Endothelial cell of umbilical vein (primary cell): ENCODE data around the gene PPA2. TPM values are rescaled to one million over a fixed set of nuclear protein-coding genes. Genes with fewer than 3 reads are reported as not detected.

ENCODE experiments used
- BruUV-seq: library from RNA; stranded (reverse); fragments of 400-500 nt; replicated peaks from 2 replicates; lab custom pipeline; 2021; lab: Mats Ljungman, UMichigan
- CTCF ChIA-PET: fragments of 300-600, 350-600 bp; sonication (Branson Sonifier 250); formaldehyde crosslinking; loops from one replicate; lab custom pipeline; 2021; ENCODE audit warnings: antibody characterized with exemption, inconsistent platforms; lab: Charles Lee
- POLR2A ChIA-PET: fragments of 300-600, 350-600 bp; sonication (Branson Sonifier 250); formaldehyde crosslinking; loops from one replicate; lab custom pipeline; 2021; ENCODE audit warnings: antibody characterized with exemption, inconsistent platforms; lab: Charles Lee
- DNase-seq: peaks from one replicate; pipeline ENCODE4 v3.0.0-alpha.2; 2011; ENCODE audit warnings: low read depth, low spot score
- FAIRE-seq: peaks from 2 replicates; lab custom pipeline; 2011; peaks lifted over from hg19 to GRCh38; lab: Jason Lieb, UNC
- H2AFZ ChIP-seq: 2 replicates; pipeline ENCODE4 v1.6.0; 2012; ENCODE audit warnings: low read depth, low read length, control low read depth, inconsistent platforms
- H3K27ac ChIP-seq: 2 replicates; pipeline ENCODE4 v1.5.1; 2011; ENCODE audit warnings: low read depth, mild to moderate bottlenecking, control low read depth, low read length, moderate library complexity; ENCODE audit not compliant: insufficient read depth
- H3K27me3 ChIP-seq, 2 experiments: 2 replicates each; pipeline versions ENCODE4 v1.6.0 to v1.6.1; 2011; ENCODE audit warnings: low read length in 2 of 2, mixed read lengths in 1 of 2; ENCODE audit not compliant: control insufficient read depth in 2 of 2, insufficient read depth in 2 of 2
- H3K36me3 ChIP-seq, 2 experiments: 2 replicates in 1 of 2; 3 replicates in 1 of 2; pipeline ENCODE4 v1.5.1; 2011; ENCODE audit warnings: low read length in 2 of 2, mild to moderate bottlenecking in 1 of 2, moderate library complexity in 1 of 2; ENCODE audit not compliant: control insufficient read depth in 2 of 2, insufficient read depth in 2 of 2; ENCODE audit errors: extremely low read depth in 1 of 2
- H3K4me1 ChIP-seq: 3 replicates; pipeline ENCODE4 v1.5.1; 2011; ENCODE audit warnings: mild to moderate bottlenecking, low read length; ENCODE audit not compliant: control insufficient read depth, insufficient read depth; ENCODE audit errors: extremely low read depth
- H3K4me2 ChIP-seq: 2 replicates; pipeline ENCODE4 v1.6.1; 2011; ENCODE audit warnings: low read length, control low read depth, mixed read lengths; ENCODE audit not compliant: insufficient read depth
- H3K4me3 ChIP-seq, 3 experiments: fragments of 200-600 bp in 1 of 3; sonication (generic), shearing (Covaris generic) in 1 of 3; replicated peaks in 1 of 3; 2 replicates each; pipeline ENCODE4 v1.5.1; 2011 to 2016; ENCODE audit warnings: control low read depth in 3 of 3, low read length in 3 of 3, mild to moderate bottlenecking in 2 of 3, inconsistent platforms in 1 of 3, low read depth in 1 of 3, moderate library complexity in 1 of 3; ENCODE audit not compliant: insufficient read depth in 1 of 3
- H3K79me2 ChIP-seq: 2 replicates; pipeline ENCODE4 v1.6.0; 2012; ENCODE audit warnings: low read length, inconsistent platforms; ENCODE audit not compliant: control insufficient read depth, insufficient read depth
- H3K9ac ChIP-seq: replicated peaks from 2 replicates; pipeline ENCODE3; 2011; ENCODE audit warnings: low read length, control low read depth; ENCODE audit not compliant: insufficient read depth; ENCODE audit errors: extremely low read depth
- H3K9me1 ChIP-seq: replicated peaks from 3 replicates; pipeline ENCODE4 v1.6.0; 2011; ENCODE audit warnings: mild to moderate bottlenecking, low read length; ENCODE audit not compliant: control insufficient read depth, insufficient read depth; ENCODE audit errors: extremely low read depth
- H3K9me3 ChIP-seq: replicated peaks from 2 replicates; pipeline ENCODE4 v1.5.1; 2012; ENCODE audit warnings: low read length, inconsistent platforms; ENCODE audit not compliant: control insufficient read depth, insufficient read depth
- H4K20me1 ChIP-seq: replicated peaks from 2 replicates; pipeline ENCODE3; 2011; ENCODE audit warnings: mild to moderate bottlenecking, low read length; ENCODE audit not compliant: control insufficient read depth, insufficient read depth; ENCODE audit errors: extremely low read depth
- EZH2 ChIP-seq: IDR thresholded peaks from 2 replicates; pipeline ENCODE4 v1.6.1; 2012; ENCODE audit warnings: borderline replicate concordance, low read depth, mild to moderate bottlenecking, moderate library complexity, low read length, inconsistent platforms; ENCODE audit not compliant: severe bottlenecking
- FOS ChIP-seq: IDR thresholded peaks from 2 replicates; pipeline ENCODE4 v1.6.1; 2011; ENCODE audit warnings: mild to moderate bottlenecking, low read length, moderate library complexity, borderline replicate concordance; ENCODE audit not compliant: insufficient read depth
- GATA2 ChIP-seq: IDR thresholded peaks from 2 replicates; pipeline ENCODE4 v1.7.0; 2011; ENCODE audit warnings: low read depth, mild to moderate bottlenecking, moderate library complexity, mixed read lengths, low read length; ENCODE audit not compliant: insufficient read length, insufficient read depth
- JUN ChIP-seq: IDR thresholded peaks from 2 replicates; pipeline ENCODE4 v1.6.1; 2011; ENCODE audit warnings: borderline replicate concordance, low read depth; ENCODE audit not compliant: insufficient read length, insufficient read depth
- MYC ChIP-seq: IDR thresholded peaks from one replicate; pipeline ENCODE4 v1.6.1; 2011; ENCODE audit warnings: mild to moderate bottlenecking, low read depth, low read length
- POLR2A ChIP-seq: IDR thresholded peaks from 2 replicates; pipeline ENCODE4 v1.6.1; 2012; ENCODE audit warnings: low read depth, mild to moderate bottlenecking, control low read depth, low read length
- dilution Hi-C: fragments of 300-500 bp; cut with MboI; formaldehyde crosslinking; loops from one replicate; pipeline ENCODE4 v1.15.0; 2019; ENCODE audit warnings: low sequenced_read_pairs; ENCODE audit not compliant: extremely low pct_ligation_motif_present
- intact Hi-C: fragments of 100-400 bp; cut with micrococcal nuclease; formaldehyde crosslinking; loops from one replicate; pipeline ENCODE4 v1.10.0; 2022
- polyA plus RNA-seq, 4 experiments: library from polyadenylated mRNA; depleted of rRNA in 3 of 4; stranded (reverse) in 3 of 4; unstranded in 1 of 4; fragments of >200 nt; gene quantifications; 2 replicates each; pipeline versions ENCODE4 v1.2.1 to v1.2.3, GENCODE V29; 2011 to 2012; ENCODE audit warnings: missing spikeins in 1 of 4
- total RNA-seq: library from RNA; stranded (reverse); gene quantifications from 2 replicates; pipeline ENCODE4 v1.2.3, GENCODE V29; 2021
- TF ChIP-seq, protein P1 (sequence below): IDR thresholded peaks from 2 replicates; pipeline ENCODE4 v1.6.1; 2011; ENCODE audit not compliant: insufficient read depth, insufficient read length
- TF ChIP-seq, protein P2 (sequence below), 2 donors: IDR thresholded peaks; 1 replicate in 1 of 2; 2 replicates in 1 of 2; pipeline ENCODE4 v1.5.1; 2011; ENCODE audit warnings: low read length in 2 of 2, mild to moderate bottlenecking in 2 of 2, moderate library complexity in 2 of 2, control low read depth in 1 of 2, inconsistent platforms in 1 of 2, low read depth in 1 of 2; ENCODE audit not compliant: insufficient read depth in 1 of 2; ENCODE audit errors: extremely low read depth in 1 of 2

PPA2 gene
- total and polyA plus RNA-seq, 2 donors (not counting 3 experiments of a cell fraction or from before 2014, with no cell fraction given): 30.4 to 58.7 TPM

DNA sequence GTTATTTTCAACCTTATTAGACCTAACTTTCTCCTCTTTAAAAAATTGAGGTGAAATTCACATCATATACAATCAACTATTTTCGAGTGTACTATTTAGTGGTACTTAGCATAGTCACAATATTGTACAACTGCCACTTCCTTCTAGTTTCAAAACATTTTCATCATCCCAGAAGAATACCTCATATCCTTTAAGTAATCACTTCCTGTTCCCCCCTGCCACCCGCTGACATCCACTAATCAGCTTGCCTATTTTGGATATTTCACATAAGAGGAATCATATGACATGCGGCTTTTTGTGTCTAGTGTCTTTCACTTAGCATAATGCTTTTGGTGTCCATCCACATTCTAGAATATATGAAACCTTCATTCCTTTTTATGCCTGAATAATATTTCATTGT lies 10.0 kb upstream of the PPA2 start:
- Histone ChIP-seq H3K4me3 (no peak overlapping the region), H3K27me3 (no peaks in the 10 kb centered on the region), H2AFZ (no peak overlapping the region), H3K9ac (no peak overlapping the region), H3K79me2 (no peaks in the 10 kb centered on the region), H3K9me1 (no peaks in the 10 kb centered on the region), H4K20me1 (no peaks in the 10 kb centered on the region), H3K4me2 (no peak overlapping the region), H3K27ac (no peak overlapping the region), H3K9me3 (no peaks in the 10 kb centered on the region), H3K36me3 (no peaks in the 10 kb centered on the region), H3K4me1 (no peaks in the 10 kb centered on the region)
- ChIA-PET POLR2A (no interaction called here), CTCF (interaction anchor here (1.0 kb wide), 1 partner anchor 10 kb away, joined by 3 read pairs; the partner anchor contains the start of gene PPA2)
- intact Hi-C loops (no loop called here), dilution Hi-C loops (no loop called here)
- no peak for TF ChIP-seq JUN
- no peak for TF ChIP-seq GATA2
- TF ChIP-seq POLR2A: no peak
- no peak for TF ChIP-seq FOS
- TF ChIP-seq, protein P1, sequence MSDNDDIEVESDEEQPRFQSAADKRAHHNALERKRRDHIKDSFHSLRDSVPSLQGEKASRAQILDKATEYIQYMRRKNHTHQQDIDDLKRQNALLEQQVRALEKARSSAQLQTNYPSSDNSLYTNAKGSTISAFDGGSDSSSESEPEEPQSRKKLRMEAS: no peak
- TF ChIP-seq EZH2: no peak
- no peak for TF ChIP-seq MYC
- TF ChIP-seq, protein P2, sequence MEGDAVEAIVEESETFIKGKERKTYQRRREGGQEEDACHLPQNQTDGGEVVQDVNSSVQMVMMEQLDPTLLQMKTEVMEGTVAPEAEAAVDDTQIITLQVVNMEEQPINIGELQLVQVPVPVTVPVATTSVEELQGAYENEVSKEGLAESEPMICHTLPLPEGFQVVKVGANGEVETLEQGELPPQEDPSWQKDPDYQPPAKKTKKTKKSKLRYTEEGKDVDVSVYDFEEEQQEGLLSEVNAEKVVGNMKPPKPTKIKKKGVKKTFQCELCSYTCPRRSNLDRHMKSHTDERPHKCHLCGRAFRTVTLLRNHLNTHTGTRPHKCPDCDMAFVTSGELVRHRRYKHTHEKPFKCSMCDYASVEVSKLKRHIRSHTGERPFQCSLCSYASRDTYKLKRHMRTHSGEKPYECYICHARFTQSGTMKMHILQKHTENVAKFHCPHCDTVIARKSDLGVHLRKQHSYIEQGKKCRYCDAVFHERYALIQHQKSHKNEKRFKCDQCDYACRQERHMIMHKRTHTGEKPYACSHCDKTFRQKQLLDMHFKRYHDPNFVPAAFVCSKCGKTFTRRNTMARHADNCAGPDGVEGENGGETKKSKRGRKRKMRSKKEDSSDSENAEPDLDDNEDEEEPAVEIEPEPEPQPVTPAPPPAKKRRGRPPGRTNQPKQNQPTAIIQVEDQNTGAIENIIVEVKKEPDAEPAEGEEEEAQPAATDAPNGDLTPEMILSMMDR (IDR thresholded peaks at IDR 0.05; ENCODE audit: extremely low read depth in 1 of 2, insufficient read depth in 1 of 2, low read depth in 1 of 2, low read length in 2 of 2): no peak
- DNase-seq (no peak), FAIRE-seq (no peak)
- no TSS peak for BruUV-seq
